Stromal cell of bone marrow (primary cell): Measurements from ENCODE around the gene EPOP.
A peak's percentile ranks its signal among the peaks of the same experiment; 100 is the strongest.

Source experiments
- DNase-seq: peaks from one replicate; pipeline ENCODE4 v3.0.0-alpha.2; 2012; ENCODE audit warnings: low read depth

EPOP gene

GRCh38 chr17:38674749-38675615 lies at the start of gene EPOP:
Gene EPOP (minus strand): TSS chr17:38674957. CDS start chr17:38674495, 462 bp downstream.
- peak; percentile 64 for DNase-seq

- DNase-seq: no peak
Observed at GRCh38 chr17:38721802-38722201, 47.0 kb upstream of the EPOP start.

DNA sequence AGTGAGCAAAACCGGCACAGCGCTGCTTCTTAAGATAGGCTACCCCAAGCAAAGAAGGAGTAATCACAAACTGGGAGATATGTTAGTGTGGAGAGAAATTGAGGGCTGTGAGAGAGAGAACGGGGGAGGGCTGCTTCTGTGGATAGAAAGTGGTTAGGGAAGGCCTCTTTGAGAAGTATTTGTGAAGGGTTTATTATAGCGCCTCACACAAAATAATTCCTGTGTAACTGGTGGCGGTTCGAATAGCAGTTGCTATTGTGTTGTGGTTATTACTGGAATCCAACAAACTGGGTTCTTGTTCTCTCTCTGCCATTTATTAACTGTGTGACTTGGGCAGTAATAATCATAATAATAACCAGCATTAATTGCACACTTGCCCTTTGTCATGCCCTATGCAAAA lies 46.2 kb upstream of the EPOP start:
- no peak for DNase-seq

- DNase-seq: no peak
Observed at GRCh38 chr17:38719943-38720641, 45.3 kb upstream of the EPOP start.

DNA sequence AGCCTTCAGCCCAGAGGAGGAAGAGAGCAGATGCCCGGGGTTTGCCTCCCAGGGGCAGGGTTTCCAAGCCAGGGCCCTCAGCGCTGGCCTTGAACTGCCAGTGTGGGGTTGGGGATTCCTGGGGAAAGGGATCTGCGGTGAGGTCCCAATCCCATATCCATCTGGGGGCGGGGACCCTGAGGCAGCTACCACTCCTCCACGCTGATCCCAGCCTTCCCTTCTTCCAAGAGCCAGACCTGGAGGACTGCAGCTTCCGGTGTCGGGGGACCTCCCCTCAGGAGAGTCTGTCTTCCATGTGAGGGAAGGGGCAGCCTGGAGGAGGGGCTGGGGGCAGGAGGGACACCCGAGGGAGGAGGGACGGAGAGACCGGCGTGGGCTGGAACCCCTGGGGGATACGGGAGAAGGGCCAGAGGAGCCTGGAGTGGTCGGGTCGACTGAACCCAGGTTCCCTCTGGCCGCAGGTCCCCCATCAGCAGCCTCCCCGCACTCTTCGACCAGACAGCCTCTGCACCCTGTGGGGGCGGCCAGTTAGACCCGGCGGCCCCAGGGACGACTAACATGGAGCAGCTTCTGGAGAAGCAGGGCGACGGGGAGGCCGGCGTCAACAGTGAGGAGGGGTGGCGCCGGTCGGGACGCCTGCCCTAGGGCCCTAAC lies 44.7 kb upstream of the EPOP start:
- DNase-seq: no peak

DNA sequence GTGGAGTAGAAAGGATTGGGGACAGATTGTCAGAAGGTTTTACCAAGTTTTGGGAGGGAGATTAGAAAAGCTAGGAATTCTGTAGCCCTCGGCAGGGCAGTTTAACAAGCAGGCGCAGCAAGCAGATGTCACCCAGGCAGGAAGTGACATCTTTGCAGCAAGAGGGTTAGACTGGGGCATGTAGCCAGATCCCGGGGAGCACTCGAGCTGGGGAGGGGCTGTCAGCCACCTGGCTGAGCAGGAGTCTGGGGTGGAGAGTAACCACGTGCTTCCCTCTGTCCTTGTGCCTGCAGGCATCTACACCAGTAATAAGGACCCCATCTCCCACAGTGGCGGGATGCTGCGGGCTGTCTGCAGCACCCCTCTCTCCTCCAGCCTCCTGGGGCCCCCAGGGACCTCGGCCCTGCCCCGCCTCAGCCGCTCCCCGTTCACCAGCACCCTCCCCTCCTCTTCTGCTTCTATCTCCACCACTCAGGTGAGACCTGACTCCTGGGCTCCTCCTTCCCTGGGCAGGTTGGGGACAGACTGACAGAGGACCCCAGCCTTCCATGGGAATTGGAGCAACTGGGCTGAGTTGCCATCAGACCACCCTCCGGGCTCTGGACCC lies 42.5 kb upstream of the EPOP start:
- DNase-seq: no peak

DNA sequence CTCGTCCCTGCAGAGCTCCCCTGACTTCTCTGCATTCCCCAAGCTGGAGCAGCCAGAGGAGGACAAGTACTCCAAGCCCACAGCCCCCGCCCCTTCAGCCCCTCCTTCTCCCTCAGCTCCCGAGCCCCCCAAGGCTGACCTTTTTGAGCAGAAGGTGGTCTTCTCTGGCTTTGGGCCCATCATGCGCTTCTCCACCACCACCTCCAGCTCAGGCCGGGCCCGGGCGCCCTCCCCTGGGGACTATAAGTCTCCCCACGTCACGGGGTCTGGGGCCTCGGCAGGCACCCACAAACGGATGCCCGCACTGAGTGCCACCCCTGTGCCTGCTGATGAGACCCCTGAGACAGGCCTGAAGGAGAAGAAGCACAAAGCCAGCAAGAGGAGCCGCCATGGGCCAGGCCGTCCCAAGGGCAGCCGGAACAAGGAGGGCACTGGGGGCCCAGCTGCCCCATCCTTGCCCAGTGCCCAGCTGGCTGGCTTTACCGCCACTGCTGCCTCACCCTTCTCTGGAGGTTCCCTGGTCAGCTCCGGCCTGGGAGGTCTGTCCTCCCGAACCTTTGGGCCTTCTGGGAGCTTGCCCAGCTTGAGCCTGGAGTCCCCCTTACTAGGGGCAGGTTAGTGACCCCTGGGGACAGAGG lies 41.7 kb upstream of the EPOP start:
- no peak for DNase-seq

- DNase-seq: no peak
Observed at GRCh38 chr17:38715216-38715943, 40.6 kb upstream of the EPOP start.

DNA sequence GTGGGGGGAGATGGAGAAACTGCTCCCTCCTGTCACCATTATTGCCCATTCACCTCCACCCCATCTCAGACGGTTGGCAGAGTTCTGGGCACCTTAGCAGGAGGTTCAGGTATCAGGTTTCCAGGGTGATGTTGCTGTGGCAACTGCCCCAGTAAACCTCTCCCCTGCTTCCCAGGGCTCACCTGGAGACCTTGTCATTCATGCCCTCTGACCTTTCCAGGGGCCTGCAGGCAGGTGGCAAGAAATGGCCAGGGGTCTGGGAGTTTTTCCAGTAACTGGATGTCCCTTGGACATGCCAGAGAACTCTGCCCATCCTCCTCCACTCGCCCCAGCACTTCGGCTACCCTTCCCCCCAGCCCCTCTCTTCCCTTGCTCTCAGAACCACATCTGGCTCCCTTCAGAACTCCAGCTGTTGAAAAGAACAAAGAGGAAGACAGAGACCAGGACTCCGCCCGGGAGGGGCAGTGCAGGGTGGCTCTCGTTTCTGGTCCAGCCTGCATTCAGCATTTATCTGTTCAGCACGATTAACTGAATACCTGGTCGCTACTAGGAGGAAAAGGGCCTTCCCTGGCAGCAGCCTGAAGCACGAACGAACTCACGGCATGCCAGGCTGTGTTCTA lies 38.8 kb upstream of the EPOP start:
- DNase-seq: no peak

GRCh38 chr17:38712593-38712992 lies 37.8 kb upstream of the EPOP start:
- DNase-seq: no peak

DNA sequence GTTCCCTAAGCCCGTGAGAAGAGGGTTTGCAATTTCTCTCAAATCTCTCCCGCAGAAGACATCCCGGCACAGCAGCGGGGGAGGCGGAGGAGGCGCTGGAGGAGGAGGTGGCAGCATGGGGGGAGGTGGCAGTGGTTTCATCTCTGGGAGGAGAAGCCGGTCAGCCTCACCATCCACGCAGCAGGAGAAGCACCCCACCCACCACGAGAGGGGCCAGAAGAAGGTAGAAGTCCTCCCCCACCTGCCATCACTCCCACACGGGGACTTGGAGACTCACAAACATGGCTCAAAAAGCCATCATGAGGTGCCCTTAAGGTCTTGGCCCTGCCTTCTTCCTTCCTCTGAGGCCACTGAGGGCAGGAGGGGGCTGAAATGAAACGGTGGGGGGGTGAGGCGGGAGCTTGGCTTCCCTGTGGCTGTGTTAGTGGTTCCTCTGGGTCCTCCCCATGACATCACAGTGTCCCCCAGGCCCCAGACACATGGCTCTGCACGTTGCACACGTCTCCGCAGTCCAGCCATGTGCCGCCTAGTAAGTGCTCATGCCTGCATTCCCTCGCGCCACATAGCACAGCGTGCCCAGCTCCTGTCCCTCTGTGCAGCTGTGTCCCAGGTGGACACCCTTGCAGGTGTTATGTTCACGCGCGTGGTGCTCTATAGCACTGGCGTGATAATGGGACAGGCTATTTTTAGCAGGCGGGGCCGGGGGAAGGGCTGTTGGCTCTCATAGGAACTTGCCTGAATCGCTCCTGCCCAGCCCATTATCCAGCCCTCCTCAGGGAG lies 37.2 kb upstream of the EPOP start:
- DNase-seq: no peak

- no peak for DNase-seq
Observed at GRCh38 chr17:38710985-38711384, 36.2 kb upstream of the EPOP start.

GRCh38 chr17:38710604-38710962 lies 35.8 kb upstream of the EPOP start:
- no peak for DNase-seq

DNA sequence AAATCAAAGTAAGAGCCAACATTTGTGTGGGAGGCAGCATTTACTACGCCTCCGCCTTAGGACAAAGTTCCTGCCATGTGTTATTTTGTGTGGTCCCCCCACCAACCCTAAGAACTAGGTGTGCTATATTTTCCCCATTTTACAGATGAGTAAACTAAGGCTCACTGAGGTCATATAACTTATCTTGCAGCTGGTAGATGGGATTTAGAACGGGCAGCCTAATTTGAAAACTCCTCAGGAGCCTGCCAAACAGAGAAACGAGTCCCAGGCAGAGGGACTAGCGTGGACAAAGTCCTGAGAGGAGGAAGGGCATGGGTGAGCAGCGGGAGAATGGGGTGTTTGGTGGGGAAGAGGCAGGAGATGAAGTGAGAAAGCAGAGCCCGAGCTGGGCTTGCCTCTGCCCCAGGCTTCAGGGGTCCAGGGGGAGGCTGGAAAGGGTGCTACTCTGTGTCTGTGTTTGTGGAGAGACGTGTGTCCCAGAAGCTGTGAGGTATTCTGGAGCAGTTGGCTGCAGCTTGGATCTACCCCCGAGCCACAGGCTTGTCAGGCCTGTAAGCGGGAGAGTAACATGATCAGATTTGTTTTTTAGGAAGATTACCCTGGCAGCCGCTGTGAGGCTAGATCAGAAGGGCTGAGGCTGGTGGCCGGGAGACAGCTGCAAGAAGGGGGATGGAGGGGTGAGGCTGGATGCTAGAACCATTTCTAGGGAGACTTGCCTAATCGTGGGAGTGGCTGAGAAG lies 35.3 kb upstream of the EPOP start:
- DNase-seq: no peak

GRCh38 chr17:38709104-38709820 lies 34.5 kb upstream of the EPOP start:
- no peak for DNase-seq

GRCh38 chr17:38707678-38708351 lies 33.1 kb upstream of the EPOP start:
- DNase-seq: no peak

DNA sequence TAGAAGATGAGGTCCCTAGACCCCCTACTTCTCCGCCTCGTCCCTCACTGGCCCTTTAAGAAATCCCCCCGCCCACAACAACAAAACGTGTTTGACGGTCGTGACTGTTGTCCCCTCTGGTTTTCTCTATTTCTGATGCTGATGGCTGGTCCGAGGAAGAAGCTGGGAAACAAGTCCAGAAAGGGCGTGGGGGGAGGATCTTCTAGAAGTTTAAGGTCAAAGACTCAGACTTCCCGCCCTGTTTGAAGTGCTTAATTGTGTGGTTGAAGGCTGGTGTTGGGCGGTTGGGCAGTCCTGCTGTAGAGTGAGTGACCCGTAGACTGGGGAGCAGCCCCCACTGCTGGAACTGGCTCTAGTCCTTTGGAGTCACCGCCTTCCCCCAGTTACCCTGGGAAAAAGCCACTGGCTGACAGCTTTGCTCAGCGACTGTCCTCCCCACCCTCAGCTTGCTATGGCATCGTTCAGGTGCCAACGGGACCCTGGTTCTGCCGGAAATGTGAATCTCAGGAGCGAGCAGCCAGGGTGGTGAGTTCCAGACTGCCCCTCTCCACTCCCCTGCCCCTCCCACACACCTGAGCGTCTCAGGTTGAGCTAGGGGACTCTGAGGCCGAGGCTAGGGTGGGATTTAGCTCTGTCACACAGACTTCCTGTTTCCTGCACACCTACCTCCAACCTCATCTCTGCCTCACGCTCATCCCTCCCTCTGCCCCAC lies 31.9 kb upstream of the EPOP start:
- no peak for DNase-seq
